WTC11 (cell line): ENCODE measurements around the gene FOXO3. TPM values are rescaled to one million over a fixed set of nuclear protein-coding genes. Genes with fewer than 3 reads are reported as not detected.

Source experiments
- ATAC-seq: fragments of 200-7000 bp; cut with Tn5 transposase; 2 replicates; pipeline ENCODE4 v1.10.0; 2021; ENCODE audit warnings: mild to moderate bottlenecking, moderate library complexity
- CTCF ChIA-PET: fragments of 300-600 bp; sonication (Branson Sonifier 250); formaldehyde crosslinking; loops from one replicate; lab custom pipeline; 2021; ENCODE audit warnings: antibody characterized with exemption; lab: Charles Lee
- POLR2A ChIA-PET: fragments of 350-600 bp; sonication (Branson Sonifier 250); formaldehyde crosslinking; loops from one replicate; lab custom pipeline; 2021; ENCODE audit warnings: antibody characterized with exemption; lab: Charles Lee
- DNase-seq: peaks from one replicate; pipeline ENCODE4 v3.0.0; 2021; ENCODE audit warnings: low spot score
- H3K27ac Mint-ChIP-seq: 2 replicates; pipeline ENCODE4 v1.8.0; 2021; ENCODE audit warnings: mixed read lengths
- H3K27me3 Mint-ChIP-seq: 2 replicates; pipeline ENCODE4 v1.8.0; 2021; ENCODE audit warnings: low read depth, mild to moderate bottlenecking, moderate library complexity, mixed read lengths
- H3K36me3 Mint-ChIP-seq: 2 replicates; pipeline ENCODE4 v1.8.0; 2021; ENCODE audit warnings: mixed read lengths
- H3K4me1 Mint-ChIP-seq: 2 replicates; pipeline ENCODE4 v1.8.0; 2022; ENCODE audit warnings: mixed read lengths
- H3K4me3 Mint-ChIP-seq: 2 replicates; pipeline ENCODE4 v1.8.0; 2021; ENCODE audit warnings: mild to moderate bottlenecking, moderate library complexity, mixed read lengths
- H3K9me3 Mint-ChIP-seq: 2 replicates; pipeline ENCODE4 v1.8.0; 2021; ENCODE audit warnings: mixed read lengths
- HMGA2 ChIP-seq: fragments of 250-450 bp; sonication (Bioruptor Pico); IDR thresholded peaks from 2 replicates; pipeline ENCODE4 v1.4.0; 2021; ENCODE audit warnings: mild to moderate bottlenecking, moderate library complexity
- OVOL2 ChIP-seq: fragments of 250-450 bp; sonication (Bioruptor Pico); IDR thresholded peaks from 2 replicates; pipeline ENCODE4 v1.9.0; 2021; ENCODE audit warnings: mild to moderate bottlenecking, borderline replicate concordance
- PRRX2 ChIP-seq: fragments of 250-450 bp; sonication (Bioruptor Pico); IDR thresholded peaks from 2 replicates; pipeline ENCODE4 v1.8.0; 2021; ENCODE audit warnings: mild to moderate bottlenecking
- SMAD4 ChIP-seq: sonication (generic); formaldehyde crosslinking; IDR thresholded peaks from 2 replicates; pipeline ENCODE4 v1.8.0; 2022; ENCODE audit warnings: mild to moderate bottlenecking, missing genetic modification reagents
- SOX15 ChIP-seq: fragments of 250-450 bp; sonication (Bioruptor Pico); IDR thresholded peaks from 2 replicates; pipeline ENCODE4 v1.9.0; 2021; ENCODE audit warnings: mild to moderate bottlenecking
- TP53 ChIP-seq: sonication (generic); formaldehyde crosslinking; IDR thresholded peaks from 2 replicates; pipeline ENCODE4 v1.8.1; 2023; ENCODE audit warnings: mild to moderate bottlenecking, missing genetic modification reagents
- ZNF263 ChIP-seq: sonication (generic); formaldehyde crosslinking; IDR thresholded peaks from 2 replicates; pipeline ENCODE4 v1.8.1; 2022; ENCODE audit warnings: low read depth, mild to moderate bottlenecking, moderate library complexity, missing genetic modification reagents
- total RNA-seq: library from RNA; stranded (reverse); gene quantifications from 3 replicates; pipeline ENCODE4 v1.2.3, GENCODE V29; 2021
- TF ChIP-seq, protein P1 (sequence below): fragments of 250-450 bp; sonication (Bioruptor Pico); IDR thresholded peaks from 2 replicates; pipeline ENCODE4 v1.9.0; 2021; ENCODE audit warnings: mild to moderate bottlenecking
- TF ChIP-seq, protein P2 (sequence below): fragments of 250-450 bp; sonication (Bioruptor Pico); IDR thresholded peaks from 2 replicates; pipeline ENCODE4 v1.9.0; 2021; ENCODE audit warnings: moderate library complexity, mild to moderate bottlenecking, inconsistent platforms, borderline replicate concordance
- TF ChIP-seq, protein P3 (sequence below): fragments of 250-450 bp; sonication (Bioruptor Pico); IDR thresholded peaks from 2 replicates; pipeline ENCODE4 v1.9.0; 2021; ENCODE audit warnings: mild to moderate bottlenecking
- TF ChIP-seq, protein P4 (sequence below): sonication (generic); formaldehyde crosslinking; IDR thresholded peaks from 2 replicates; pipeline ENCODE4 v1.8.0; 2023; ENCODE audit warnings: mild to moderate bottlenecking, missing genetic modification reagents
- TF ChIP-seq, protein P5 (sequence below): sonication (generic); formaldehyde crosslinking; IDR thresholded peaks from 2 replicates; pipeline ENCODE4 v1.8.1; 2023; ENCODE audit warnings: mild to moderate bottlenecking, moderate library complexity, missing genetic modification reagents
- TF ChIP-seq, protein P6 (sequence below): sonication (generic); formaldehyde crosslinking; IDR thresholded peaks from 2 replicates; pipeline ENCODE4 v1.8.0; 2022; ENCODE audit warnings: mild to moderate bottlenecking, missing genetic modification reagents

The FOXO3 gene
- total RNA-seq, 1 experiment from 2014 or later, result 15.6 TPM

DNA sequence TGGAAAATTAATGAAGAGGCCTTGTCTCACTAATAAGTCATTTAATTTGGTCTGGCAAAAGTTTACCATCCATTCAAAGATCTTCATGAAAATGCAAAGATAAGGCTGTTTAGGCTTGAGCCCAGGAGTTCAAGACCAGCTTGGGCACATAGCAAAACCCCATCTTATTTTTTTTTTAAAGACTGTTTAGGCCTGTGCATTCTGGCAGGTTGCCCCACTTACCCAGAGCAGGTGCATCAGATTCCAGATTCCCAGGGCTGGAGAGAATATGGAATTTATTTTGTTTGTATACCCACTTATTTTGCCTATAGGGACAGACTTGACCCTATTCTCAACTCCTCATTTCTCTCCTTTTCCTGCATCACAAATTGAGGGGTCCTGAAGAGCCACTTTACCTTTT lies 5.7 kb downstream of the FOXO3 start:
- Mint-ChIP-seq H3K27me3 (peaks cover 25% of the 10 kb centered on the region), H3K36me3 (peaks cover 32% of the 10 kb centered on the region), H3K27ac (no peak overlapping the region), H3K4me1 (peaks cover 39% of the 10 kb centered on the region), H3K9me3 (no peaks in the 10 kb centered on the region), H3K4me3 (no peak overlapping the region)
- POLR2A ChIA-PET, result no interaction called here
- TF ChIP-seq, protein P1, sequence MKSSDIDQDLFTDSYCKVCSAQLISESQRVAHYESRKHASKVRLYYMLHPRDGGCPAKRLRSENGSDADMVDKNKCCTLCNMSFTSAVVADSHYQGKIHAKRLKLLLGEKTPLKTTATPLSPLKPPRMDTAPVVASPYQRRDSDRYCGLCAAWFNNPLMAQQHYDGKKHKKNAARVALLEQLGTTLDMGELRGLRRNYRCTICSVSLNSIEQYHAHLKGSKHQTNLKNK, result no peak
- TF ChIP-seq OVOL2 (CRISPR knock-in tag), result no peak
- TF ChIP-seq, protein P2, sequence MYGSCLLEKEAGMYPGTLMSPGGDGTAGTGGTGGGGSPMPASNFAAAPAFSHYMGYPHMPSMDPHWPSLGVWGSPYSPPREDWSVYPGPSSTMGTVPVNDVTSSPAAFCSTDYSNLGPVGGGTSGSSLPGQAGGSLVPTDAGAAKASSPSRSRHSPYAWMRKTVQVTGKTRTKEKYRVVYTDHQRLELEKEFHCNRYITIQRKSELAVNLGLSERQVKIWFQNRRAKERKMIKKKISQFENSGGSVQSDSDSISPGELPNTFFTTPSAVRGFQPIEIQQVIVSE, result no peak
- no peak for TF ChIP-seq ZNF263 (CRISPR knock-in tag)
- TF ChIP-seq HMGA2, result no peak
- DNase-seq, result no peak
- ATAC-seq, result no peak
- CTCF ChIA-PET, result no interaction called here

DNA sequence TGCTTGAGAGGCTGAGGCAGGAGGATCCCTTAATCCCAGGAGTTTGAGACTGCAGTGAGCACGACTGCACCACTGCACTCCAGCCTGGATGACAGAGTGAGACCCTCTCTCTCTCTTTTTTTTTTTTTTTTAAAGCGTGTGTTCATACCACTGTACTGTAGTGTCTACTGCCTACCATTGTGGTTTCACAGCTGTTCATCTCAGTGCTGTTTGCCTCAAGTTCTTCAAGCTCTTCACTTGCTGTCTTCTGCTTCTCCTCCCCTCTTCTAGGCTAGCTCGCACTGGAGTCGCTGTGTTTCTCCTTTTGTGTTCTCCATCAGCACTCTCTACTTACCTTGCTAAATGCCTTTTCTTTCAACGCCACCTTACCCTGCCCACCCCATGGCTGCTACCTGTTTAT lies 7.4 kb downstream of the FOXO3 start:
- no peak overlapping the region for H3K27ac Mint-ChIP-seq
- H3K27me3 Mint-ChIP-seq, result peaks cover 10% of the 10 kb centered on the region
- no peak overlapping the region for H3K4me3 Mint-ChIP-seq
- peaks cover 32% of the 10 kb centered on the region for H3K4me1 Mint-ChIP-seq
- ChIA-PET CTCF (interaction anchor here (0.7 to 1.7 kb wide), 3 partner anchors 10 to 325 kb away, joined by 3 to 4 read pairs (median 3); no protein-coding TSS in a partner anchor), POLR2A (no interaction called here)
- ATAC-seq (no peak), DNase-seq (no peak)
- no peaks in the 10 kb centered on the region for H3K9me3 Mint-ChIP-seq
- H3K36me3 Mint-ChIP-seq, result peaks cover 37% of the 10 kb centered on the region
- TF ChIP-seq, protein P3, sequence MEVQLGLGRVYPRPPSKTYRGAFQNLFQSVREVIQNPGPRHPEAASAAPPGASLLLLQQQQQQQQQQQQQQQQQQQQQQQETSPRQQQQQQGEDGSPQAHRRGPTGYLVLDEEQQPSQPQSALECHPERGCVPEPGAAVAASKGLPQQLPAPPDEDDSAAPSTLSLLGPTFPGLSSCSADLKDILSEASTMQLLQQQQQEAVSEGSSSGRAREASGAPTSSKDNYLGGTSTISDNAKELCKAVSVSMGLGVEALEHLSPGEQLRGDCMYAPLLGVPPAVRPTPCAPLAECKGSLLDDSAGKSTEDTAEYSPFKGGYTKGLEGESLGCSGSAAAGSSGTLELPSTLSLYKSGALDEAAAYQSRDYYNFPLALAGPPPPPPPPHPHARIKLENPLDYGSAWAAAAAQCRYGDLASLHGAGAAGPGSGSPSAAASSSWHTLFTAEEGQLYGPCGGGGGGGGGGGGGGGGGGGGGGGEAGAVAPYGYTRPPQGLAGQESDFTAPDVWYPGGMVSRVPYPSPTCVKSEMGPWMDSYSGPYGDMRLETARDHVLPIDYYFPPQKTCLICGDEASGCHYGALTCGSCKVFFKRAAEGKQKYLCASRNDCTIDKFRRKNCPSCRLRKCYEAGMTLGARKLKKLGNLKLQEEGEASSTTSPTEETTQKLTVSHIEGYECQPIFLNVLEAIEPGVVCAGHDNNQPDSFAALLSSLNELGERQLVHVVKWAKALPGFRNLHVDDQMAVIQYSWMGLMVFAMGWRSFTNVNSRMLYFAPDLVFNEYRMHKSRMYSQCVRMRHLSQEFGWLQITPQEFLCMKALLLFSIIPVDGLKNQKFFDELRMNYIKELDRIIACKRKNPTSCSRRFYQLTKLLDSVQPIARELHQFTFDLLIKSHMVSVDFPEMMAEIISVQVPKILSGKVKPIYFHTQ (CRISPR knock-in tag), result no peak
- no peak for TF ChIP-seq PRRX2 (CRISPR knock-in tag)
- no peak for TF ChIP-seq SOX15
- TF ChIP-seq TP53 (CRISPR knock-in tag), result no peak
- TF ChIP-seq, protein P4, sequence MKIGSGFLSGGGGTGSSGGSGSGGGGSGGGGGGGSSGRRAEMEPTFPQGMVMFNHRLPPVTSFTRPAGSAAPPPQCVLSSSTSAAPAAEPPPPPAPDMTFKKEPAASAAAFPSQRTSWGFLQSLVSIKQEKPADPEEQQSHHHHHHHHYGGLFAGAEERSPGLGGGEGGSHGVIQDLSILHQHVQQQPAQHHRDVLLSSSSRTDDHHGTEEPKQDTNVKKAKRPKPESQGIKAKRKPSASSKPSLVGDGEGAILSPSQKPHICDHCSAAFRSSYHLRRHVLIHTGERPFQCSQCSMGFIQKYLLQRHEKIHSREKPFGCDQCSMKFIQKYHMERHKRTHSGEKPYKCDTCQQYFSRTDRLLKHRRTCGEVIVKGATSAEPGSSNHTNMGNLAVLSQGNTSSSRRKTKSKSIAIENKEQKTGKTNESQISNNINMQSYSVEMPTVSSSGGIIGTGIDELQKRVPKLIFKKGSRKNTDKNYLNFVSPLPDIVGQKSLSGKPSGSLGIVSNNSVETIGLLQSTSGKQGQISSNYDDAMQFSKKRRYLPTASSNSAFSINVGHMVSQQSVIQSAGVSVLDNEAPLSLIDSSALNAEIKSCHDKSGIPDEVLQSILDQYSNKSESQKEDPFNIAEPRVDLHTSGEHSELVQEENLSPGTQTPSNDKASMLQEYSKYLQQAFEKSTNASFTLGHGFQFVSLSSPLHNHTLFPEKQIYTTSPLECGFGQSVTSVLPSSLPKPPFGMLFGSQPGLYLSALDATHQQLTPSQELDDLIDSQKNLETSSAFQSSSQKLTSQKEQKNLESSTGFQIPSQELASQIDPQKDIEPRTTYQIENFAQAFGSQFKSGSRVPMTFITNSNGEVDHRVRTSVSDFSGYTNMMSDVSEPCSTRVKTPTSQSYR (CRISPR knock-in tag), result no peak
- TF ChIP-seq, protein P5, sequence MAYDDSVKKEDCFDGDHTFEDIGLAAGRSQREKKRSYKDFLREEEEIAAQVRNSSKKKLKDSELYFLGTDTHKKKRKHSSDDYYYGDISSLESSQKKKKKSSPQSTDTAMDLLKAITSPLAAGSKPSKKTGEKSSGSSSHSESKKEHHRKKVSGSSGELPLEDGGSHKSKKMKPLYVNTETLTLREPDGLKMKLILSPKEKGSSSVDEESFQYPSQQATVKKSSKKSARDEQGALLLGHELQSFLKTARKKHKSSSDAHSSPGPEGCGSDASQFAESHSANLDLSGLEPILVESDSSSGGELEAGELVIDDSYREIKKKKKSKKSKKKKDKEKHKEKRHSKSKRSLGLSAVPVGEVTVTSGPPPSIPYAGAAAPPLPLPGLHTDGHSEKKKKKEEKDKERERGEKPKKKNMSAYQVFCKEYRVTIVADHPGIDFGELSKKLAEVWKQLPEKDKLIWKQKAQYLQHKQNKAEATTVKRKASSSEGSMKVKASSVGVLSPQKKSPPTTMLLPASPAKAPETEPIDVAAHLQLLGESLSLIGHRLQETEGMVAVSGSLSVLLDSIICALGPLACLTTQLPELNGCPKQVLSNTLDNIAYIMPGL (CRISPR knock-in tag), result no peak
- TF ChIP-seq SMAD4 (CRISPR knock-in tag), result no peak
- TF ChIP-seq, protein P6, sequence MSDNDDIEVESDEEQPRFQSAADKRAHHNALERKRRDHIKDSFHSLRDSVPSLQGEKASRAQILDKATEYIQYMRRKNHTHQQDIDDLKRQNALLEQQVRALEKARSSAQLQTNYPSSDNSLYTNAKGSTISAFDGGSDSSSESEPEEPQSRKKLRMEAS, result no peak
